Right kidney (tissue), 1 donor: Measurements from ENCODE around the gene IFI27L1.
"Not testable (repeated sequence)": the region's sequence is repeated elsewhere in the genome, so short reads cannot be mapped to it uniquely, and the experiment has no call there.

Experiments
- DNase-seq: peaks from one replicate; pipeline ENCODE4 v3.0.0-alpha.2; 2016

The IFI27L1 gene

GRCh38 chr14:94046696-94047250 is 34.3 kb upstream of the IFI27L1 start:
- no peak for DNase-seq

- DNase-seq, result no peak
Observed at GRCh38 chr14:94047581-94047980, 33.5 kb upstream of the IFI27L1 start.

GRCh38 chr14:94048691-94049624 is 32.2 kb upstream of the IFI27L1 start:
- DNase-seq, result no peak

- no peak for DNase-seq
Observed at GRCh38 chr14:94049625-94050023, 31.5 kb upstream of the IFI27L1 start.

- no peak for DNase-seq
Observed at GRCh38 chr14:94050231-94050880, 30.8 kb upstream of the IFI27L1 start.

- no peak for DNase-seq
Observed at GRCh38 chr14:94051115-94051514, 30.0 kb upstream of the IFI27L1 start.

- no peak for DNase-seq
Observed at GRCh38 chr14:94051779-94052178, 29.3 kb upstream of the IFI27L1 start.

- no peak for DNase-seq
Observed at GRCh38 chr14:94052199-94052598, 28.9 kb upstream of the IFI27L1 start.

GRCh38 chr14:94052662-94053061 is 28.4 kb upstream of the IFI27L1 start:
- DNase-seq, result no peak

GRCh38 chr14:94054401-94054800 is 26.7 kb upstream of the IFI27L1 start:
- DNase-seq, result no peak

- no peak for DNase-seq
Observed at GRCh38 chr14:94054936-94055335, 26.2 kb upstream of the IFI27L1 start.

GRCh38 chr14:94056579-94057308 is 24.4 kb upstream of the IFI27L1 start:
- no peak for DNase-seq

- no peak for DNase-seq
Observed at GRCh38 chr14:94058128-94058673, 22.9 kb upstream of the IFI27L1 start.

GRCh38 chr14:94058674-94059138 is 22.4 kb upstream of the IFI27L1 start:
- DNase-seq, result no peak

GRCh38 chr14:94059998-94060397 is 21.1 kb upstream of the IFI27L1 start:
- no peak for DNase-seq

- DNase-seq, result no peak
Observed at GRCh38 chr14:94062344-94062940, 18.7 kb upstream of the IFI27L1 start.

- DNase-seq, result no peak
Observed at GRCh38 chr14:94066089-94066676, 14.9 kb upstream of the IFI27L1 start.

GRCh38 chr14:94072076-94072475 is 9.0 kb upstream of the IFI27L1 start:
- not testable (repeated sequence) for DNase-seq

GRCh38 chr14:94074534-94074933 is 6.6 kb upstream of the IFI27L1 start:
- no peak for DNase-seq

- DNase-seq, result no peak
Observed at GRCh38 chr14:94075008-94075407, 6.1 kb upstream of the IFI27L1 start.

- no peak for DNase-seq
Observed at GRCh38 chr14:94077111-94077821, 3.8 kb upstream of the IFI27L1 start.
